NCI-H1417 (cell line): ENCODE data around the gene SCTR.
A peak's percentile ranks its signal among the peaks of the same experiment; 100 is the strongest.

Experiments
- DNase-seq, 3 experiments: peaks; one replicate each; lab custom pipeline; 2025; lab: John Stamatoyannopoulos, UW

Gene SCTR

DNA sequence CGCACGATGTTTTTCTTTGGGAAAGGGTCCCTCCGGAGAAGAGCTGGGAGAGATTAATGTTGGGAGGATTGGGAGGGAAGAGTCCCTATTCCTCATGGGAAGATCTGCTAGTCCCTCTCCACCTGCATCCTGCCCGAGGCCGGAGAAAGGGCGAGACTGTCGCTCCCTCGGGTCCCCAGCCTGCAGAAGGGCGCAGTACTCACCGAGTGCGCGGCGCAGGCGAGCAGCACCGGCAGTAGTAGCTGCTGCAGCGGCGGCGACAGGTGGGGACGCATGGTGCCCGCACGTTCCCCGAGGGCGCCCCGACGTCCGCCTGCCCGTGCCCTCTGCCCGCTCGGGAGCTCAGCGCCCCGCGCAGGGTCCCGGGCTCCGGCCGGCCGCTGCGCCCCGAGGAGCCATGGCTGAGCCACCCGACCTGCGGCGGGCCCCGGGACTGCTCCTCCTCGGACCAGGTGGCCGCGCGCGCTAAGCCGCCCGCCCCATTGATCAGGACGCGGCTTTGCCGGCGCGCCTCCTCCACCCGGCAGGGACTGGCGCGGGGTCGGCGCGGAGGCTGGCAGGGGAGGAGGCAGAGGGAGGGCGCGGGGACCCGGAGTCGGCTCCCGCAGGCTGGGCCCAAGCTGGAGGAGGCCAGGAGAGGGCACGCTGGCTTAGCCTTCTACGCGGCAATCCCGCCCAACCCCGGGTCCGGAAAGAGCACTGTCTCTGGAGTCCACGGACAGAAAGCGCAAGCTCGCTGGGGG is at the start of gene SCTR:
TSS of gene SCTR (minus strand) at position 532 of the 743 bp plus-strand sequence. CDS start at position 275, 257 bp downstream.
- DNase-seq, result peak in 2 of 3 experiments; percentile 47 to 55

DNA sequence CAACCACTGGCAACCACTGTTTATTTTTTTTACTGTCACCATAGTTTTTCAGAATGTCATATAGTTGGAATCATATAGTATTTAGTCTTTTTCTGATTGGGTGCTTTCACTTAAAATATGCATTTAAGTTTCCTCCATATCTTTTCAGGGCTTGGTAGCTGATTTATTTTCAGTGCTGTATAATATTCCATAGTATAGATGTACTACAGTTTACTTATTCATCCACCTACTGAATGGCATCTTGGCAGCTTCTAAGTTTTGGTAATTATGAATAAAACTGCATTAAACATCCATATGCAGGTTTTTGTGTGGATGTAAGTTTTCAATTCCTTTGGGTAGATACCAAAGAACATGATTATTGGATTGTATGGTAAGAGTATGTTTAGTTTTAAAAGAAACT is 43.0 kb upstream of the SCTR start:
- no peak for DNase-seq

DNA sequence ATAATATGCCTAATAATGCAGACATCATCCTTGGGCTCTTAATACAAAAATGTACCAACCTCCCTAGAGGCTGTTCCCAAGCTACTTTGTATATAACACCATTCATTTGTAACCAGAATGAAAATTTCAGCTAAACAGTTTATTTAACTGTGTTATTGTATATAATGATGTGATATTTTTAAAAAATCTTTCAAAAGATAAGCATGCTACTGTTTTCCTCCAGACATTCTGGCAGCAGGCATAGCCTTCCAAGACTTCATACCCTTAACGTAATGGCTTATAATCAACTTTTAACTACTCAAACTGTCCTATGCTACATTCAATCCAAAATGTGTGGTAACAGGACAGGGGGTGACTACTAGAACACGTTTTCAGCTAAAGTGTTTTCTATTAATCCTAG is 41.2 kb upstream of the SCTR start:
- DNase-seq, result no peak

DNA sequence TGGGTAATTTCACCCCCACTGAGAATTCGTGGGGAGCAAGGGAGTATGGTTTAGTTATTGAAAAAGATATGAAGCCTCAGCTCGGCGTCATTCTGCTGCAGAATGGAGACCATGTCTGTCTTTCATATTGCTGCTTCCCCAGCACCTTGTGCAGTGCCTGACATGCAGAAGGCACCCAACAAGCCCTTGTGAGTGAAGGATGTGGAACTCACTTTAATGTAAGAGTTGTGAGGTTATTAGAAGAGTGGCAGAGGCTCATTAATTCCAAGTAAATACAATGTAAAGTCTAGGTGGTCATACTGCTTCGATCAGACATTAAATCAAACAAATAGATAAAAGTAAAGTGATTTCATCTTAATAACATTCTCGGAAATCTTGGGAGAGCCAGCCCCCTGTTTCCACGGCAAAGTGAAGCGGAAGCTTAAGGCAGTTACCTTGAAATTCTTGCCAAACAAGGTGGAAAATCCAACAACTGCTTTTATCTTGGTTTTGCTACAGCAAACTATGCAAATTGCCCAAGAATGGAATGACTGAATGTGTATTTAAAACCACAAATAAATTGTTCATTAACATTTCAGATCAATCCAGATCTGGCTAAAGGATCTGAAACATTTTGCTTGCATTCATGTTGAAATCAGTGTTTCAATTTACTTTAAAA is 29.5 kb upstream of the SCTR start:
- no peak for DNase-seq

DNA sequence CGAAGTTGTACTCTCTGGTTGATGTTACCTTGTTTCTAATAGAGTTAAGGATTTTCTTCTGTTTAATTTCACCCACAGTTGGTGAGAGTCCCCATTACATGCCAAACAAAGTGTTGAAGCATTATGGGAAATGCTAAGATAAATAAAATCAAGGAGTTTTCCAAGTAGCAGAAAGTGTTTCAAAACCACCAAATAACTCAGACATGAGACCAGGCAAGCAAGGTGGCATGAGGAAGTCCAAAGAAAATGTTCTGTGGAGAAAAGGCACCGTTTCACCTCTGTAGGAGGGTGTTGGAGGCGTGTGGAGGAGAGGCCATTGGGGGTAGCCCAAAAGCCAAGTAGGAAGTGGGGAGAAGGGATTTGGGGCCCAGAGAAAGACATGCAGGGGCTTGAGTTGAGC is 28.6 kb upstream of the SCTR start:
- DNase-seq, result no peak

DNA sequence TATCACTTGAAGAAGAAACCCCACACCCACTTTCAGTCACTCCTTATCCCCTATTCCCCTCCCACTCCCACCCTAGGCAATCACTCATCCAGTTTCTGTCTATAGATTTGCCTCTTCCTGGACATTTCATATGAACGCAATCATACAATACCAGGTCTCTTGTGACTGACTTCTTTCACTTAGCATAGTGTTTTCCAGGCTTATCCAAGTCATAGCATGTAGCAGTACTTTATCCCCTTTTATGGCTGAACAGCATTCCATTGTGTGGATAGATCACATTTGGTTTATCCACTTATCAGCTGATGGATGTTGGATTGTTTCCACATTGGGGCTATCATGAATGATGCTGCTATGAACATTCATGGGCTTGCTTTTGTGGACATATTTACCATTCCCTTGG is 26.6 kb upstream of the SCTR start:
- no peak for DNase-seq

DNA sequence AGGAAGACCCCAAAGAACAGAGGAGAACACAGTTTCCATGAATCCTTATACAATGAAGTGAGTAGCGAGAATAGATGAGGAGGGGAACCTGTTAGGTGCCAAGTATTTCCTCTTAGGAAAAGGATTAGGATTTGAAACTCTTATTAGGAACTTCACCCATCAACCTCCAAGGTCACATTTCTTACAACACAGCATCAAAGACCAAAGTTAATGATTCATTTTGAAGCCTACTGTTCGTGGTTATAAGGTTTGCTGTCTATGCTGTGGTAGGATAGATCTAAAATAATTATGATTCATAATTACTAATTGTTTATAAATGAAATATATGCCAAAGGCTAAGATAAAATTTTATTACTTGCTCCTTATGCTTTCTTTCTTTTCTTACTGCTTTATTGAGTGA is 26.1 kb upstream of the SCTR start:
- no peak for DNase-seq

DNA sequence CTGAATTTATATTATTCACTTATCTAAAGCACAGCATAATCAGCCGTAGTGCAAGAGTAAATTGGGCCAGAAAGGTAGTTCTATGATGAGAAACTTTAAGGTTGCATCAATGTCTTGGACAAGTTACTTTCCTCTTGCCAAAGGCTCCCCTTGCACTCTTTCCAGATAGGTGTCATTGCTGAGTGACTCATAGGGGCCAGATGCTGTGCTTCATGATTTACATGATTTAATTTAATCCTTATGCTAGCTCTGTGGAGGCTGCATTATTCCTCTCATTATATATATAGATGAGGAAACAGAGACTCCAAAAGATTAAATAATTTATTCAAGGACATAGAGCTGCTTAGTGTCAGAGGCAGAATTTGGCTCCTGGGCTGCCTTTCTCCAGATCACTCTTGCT is 25.0 kb upstream of the SCTR start:
- peak in 1 of 3 experiments; percentile 14 for DNase-seq

DNA sequence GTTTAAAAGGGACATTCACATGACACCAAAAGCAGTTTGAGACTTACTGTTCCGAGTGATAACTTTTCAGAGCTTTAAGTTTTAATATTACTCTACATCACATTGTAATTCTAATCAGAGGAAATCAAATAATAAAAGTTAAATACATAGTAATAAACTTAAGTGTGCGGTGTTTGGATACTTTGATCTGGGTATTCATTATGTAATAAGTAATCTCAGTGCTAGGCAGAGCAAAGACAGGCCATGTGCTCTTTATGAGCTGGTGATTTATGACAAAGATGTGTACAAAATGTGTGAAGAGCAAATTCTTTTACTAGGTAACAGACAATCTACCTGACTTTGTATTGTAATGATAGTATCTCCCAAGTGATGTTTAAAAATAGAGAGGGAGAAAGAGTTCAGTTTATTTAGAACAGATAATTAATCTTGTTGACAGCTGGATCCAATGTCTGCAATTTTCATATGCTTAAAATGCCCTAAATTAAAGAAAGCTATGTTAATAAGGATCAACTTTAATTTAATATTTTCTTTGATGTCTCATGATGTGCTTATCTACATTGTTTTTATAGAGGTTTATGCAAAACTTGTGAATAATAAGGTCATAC is 24.3 kb upstream of the SCTR start:
- peak in 1 of 3 experiments; percentile 62 for DNase-seq

DNA sequence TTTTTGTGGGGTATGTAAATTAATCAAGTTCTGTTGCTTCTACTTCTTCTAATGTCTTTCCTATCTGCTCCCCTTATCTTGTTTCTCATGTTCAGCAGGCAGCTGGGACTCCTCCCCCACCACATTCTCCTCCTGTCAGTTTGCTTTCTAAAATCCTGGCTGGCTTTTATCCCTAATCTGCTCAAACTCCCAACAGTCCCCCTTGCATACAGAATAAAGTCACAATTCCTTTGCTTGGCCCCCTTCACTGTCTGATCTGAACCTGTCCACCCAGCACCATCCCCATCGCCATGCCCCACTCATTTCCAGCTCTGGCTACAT is 22.1 kb upstream of the SCTR start:
- no peak for DNase-seq

DNA sequence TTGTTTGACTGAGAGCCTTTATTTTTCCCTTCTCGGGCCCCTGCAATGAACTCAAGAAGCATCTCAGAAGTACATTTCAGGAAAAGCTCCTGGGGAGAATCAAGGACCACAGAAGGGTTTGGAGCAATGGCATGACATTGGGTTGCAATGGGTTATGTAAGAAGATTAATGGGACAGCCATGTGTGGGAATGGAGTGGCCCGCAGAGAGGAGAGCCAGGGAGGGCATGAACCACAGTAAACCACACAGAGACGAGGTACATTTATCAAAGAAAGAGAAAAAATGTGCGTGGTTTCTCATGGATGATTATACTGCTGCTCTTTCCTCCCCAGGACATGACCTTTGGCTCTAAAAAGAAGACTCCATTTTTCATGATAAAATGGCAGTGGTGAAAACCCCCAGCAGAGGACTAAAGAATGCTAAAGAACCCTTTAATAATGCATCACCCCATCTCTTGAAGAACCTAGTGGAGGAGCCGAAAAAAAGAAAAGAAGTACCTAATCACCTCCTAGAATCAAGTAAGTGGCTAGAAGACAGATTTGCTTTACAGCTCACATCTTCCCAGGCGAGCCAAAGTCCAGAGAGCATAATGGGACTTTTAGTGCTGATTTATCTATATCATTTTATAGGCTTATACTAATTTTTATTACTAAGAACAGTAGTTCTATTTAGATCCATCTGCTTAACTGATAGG is 21.6 kb upstream of the SCTR start:
- no peak for DNase-seq

DNA sequence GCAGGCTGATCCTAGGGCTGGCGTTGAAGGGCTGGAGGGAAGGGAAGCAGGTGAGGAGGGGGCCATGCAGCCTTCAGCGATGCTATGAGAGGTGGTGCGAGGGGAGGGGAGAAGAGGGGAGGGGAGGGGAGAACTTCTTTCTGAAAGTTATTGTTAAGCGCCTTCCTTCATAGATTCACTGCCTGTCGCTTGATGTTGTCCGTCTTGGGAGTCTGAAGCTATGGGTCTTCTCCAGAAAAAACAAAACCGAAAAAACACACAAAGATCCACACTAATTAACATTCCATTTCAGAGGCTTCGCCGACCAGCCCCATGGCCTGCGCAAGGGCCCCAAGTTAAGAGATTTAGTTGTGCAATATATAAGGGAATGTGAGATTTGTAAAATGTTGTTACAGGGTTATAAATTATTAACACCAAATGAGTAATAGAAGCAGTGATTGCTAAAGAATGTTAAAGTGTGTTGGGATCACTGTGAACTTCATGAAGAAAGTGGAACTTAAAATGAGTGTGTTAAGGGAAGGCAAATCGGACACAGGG is 20.7 kb upstream of the SCTR start:
- no peak for DNase-seq

DNA sequence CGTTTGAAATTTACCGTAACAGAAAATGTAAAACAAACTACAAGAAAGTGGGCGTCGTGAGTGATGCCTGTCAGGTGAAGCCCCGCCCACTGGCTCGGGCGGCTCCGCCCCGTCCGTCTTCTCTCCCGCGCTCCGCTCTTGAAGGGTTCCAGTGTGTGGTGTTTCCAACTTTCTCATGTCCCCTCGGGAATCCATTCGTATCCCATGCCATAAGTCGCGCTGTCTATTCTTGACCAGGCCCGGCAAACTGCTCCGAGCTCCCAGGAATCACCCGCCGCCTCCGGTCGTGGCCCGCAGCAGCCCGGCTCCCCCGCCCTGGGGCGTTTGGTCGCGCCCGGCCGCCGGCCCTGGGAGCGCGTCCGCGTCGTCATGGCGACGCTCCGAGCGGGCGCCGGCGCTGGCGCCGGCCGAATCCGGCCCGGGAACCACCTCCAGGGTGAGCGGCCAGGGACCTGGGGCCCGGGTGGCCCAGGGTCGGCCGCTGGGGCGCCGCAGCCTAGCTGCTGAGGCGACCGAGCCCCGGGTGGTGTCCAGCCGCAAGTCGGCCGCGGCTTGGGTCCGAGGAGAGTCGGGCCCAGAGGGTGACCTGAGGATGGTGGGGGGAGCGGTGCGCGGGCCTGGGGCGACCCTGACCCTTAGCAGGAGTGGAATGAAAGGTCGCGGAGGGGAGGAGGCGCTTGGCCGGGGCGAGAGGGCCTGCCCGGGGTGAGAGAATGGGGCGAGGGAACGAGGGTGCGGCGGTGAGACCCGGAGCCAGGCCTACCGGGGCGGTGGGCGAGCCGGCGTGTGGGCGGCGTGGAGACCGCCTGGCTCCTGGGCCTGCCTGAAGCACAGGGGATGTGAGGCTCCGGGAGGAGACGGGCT is 20.0 kb upstream of the SCTR start, which contains the start of gene CFAP221:
TSS of gene CFAP221 (plus strand) at position 375 of the 864 bp plus-strand sequence. CDS start 1,683 bp downstream, outside the sequence.
- DNase-seq, result peak; percentile 81 to 92 (median 86)

DNA sequence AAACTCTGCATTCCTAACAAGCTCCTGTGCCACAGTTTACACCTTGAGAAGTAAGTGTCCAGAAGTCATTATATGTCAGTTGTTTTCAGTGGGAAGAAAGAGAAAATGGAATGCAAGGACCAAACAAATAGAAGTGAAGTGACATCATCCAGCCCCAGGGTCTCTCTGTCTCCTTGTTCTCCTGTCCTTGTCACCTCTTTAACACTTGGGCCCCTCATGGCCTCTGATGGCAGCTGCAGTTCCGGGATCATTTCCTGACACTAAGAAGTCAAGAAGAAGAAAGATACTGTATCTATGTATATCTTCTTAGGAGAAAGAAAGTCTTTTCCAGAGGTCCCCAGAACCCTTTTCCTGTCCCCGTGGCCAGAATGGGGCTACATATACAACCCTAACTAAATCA is 17.2 kb upstream of the SCTR start:
- no peak for DNase-seq

DNA sequence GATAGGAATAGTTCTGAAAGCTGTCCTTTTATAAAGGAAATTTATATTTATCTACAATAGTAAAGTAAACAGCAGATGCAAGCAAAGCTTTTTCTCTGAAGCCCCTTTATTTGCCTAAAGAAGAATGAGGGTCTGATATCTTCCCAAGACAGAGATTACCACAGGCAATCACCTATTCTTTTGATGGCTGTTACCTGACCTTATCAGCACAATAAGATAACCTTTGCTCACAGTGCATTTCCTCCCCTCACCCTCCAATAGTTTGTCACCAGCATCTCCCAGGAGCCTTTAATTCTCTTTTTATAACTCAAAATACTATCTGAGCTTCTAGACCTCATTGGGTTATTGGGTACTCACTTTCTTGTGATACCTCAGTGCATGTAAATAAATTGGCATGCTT is 13.5 kb upstream of the SCTR start:
- no peak for DNase-seq

DNA sequence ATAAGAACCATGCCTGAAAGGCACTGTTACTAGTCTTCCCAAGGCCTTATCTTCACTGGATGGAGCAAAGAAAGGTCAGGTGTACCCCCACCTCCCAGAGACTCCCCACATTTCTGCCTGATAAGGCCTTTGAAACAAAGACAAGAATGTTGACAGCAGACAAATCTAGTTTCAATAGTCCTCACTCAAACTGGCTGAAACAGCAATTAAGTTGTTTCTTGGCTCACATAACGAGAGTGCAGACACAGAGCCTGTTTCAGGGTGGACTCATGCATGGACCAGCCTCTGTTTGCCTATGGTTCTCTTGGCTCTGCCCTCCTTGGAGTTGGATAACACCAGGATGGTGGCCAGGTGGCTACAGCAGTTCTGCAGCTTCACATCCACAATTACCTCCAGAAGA is 12.4 kb upstream of the SCTR start:
- DNase-seq, result no peak

DNA sequence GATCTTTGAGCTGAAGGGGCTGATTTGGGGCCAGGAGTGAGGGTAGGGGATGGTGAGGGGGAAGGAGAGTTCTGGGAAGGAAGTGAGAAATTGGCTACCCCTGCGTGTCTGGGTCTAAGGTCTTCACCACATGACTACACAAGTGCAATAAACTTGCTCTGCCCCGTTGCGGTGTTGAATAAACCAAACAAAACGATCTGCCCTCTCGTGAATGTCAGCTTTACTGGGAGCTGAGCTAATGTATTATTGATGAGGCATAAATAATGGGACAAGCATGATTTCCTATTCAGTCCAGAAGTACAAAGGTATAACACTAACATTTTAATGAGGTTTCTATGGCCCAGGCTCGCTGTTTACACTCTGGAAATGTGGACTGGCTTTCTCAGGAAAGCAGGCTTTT is 11.9 kb upstream of the SCTR start:
- DNase-seq, result peak in 1 of 3 experiments; percentile 4

DNA sequence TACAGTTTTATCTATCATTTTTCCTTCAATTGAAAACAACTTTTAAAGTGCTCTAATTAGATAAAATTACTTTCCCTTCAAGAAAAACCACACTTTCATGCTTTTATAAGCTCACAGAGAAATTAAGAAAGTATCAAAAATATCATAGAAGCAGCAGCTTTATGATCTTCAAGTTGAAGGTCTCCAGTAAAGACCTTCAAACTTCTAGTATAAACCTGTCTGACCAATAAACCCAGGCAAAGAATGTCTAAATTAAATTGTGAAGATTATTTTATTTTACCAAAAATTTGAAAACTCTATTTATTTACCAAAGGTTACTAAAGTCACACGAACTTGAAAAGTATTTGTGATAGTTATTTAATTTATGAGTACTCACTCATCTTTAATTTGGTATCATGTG is 9.3 kb upstream of the SCTR start:
- no peak for DNase-seq

DNA sequence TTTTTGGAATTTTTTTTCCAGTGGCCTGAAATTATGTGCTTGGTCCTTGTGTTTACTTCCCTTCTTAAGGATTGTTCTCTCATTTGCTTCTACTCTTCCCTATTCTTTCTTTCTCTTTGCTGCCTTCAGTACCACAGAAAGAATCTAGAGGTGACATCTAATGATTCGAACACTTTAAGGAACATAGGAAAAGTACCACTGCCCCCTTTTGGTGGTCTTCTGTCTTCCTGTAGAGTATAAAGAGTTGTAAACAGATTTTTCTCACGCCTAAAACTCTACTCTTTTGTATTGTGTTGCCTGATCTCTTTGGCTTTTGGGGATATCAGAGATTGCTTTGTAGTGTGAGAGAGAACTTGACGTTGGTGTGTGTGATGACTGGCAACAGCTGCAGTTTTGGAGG is 7.0 kb upstream of the SCTR start:
- DNase-seq, result peak in 1 of 3 experiments; percentile 8

DNA sequence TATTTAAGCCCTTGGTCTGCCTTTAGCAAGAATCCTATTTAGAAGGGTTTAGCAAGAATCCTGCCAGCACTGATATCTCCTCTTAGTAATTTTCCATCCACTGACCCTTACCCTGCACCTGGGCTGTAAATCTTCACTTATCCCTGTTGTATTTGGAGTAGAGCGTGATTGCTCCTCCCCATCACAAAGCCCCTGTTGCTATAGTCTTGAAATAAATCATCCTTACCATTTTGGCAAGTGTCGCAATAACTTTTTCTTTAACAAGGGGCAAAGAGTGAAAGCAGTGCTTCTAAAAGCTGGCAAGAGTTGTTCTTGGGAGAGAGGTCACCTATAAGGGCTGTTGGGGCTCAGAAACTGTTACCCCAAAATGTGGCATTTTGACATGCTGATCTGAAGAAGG is 3.7 kb upstream of the SCTR start:
- DNase-seq, result no peak

DNA sequence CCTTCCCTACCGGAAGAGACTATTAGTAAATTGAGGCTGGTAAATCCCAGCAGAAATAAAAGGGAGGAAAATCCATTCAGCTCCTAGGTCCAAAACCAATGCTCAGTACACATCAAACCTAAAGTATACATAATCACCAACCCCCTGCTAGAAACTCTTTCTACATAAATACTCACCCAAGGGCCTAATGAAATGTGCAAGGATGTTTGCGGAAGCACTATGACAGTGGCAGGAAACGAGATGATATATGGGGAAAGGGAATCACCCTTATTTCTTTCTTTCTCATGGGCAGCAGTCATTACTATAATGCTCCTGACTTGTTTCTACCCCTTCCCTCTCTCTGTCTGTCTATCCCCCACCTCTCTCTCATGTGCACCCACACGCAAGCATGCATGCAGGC is 1.3 kb upstream of the SCTR start:
- DNase-seq, result peak in 2 of 3 experiments; percentile 29 to 50
